H9 (cell line): Measurements from ENCODE around the gene POLK. TPM values are rescaled to one million over a fixed set of nuclear protein-coding genes. Genes with fewer than 3 reads are reported as not detected.

Experiments used
- DNase-seq: peaks from one replicate; pipeline ENCODE4 v3.0.0-alpha.2; 2017
- H2AFZ ChIP-seq: one replicate; pipeline ENCODE4 v1.6.1; 2013; ENCODE audit warnings: mild to moderate bottlenecking, low read length, control low read depth, moderate library complexity
- H2AK5ac ChIP-seq: 2 replicates; pipeline ENCODE4 v1.6.1; 2013; ENCODE audit warnings: low read length, control low read depth, mixed read lengths; ENCODE audit not compliant: insufficient read length
- H2BK120ac ChIP-seq: one replicate; pipeline ENCODE4 v1.6.1; 2013; ENCODE audit warnings: low read depth, mild to moderate bottlenecking, low read length, control low read depth, inconsistent platforms; ENCODE audit not compliant: poor library complexity, severe bottlenecking
- H2BK12ac ChIP-seq: 2 replicates; pipeline ENCODE4 v1.6.1; 2013; ENCODE audit warnings: low read length, control low read depth, mixed read lengths, low read depth; ENCODE audit not compliant: insufficient read length
- H2BK15ac ChIP-seq: 2 replicates; pipeline ENCODE4 v1.6.1; 2013; ENCODE audit warnings: low read depth, low read length, control low read depth
- H2BK20ac ChIP-seq: one replicate; pipeline ENCODE4 v1.6.1; 2013; ENCODE audit warnings: low read depth, mild to moderate bottlenecking, low read length, control low read depth, inconsistent platforms; ENCODE audit not compliant: poor library complexity, severe bottlenecking
- H2BK5ac ChIP-seq: 2 replicates; pipeline ENCODE4 v1.6.1; 2013; ENCODE audit warnings: low read length, control low read depth, mixed read lengths; ENCODE audit not compliant: insufficient read length
- H3K14ac ChIP-seq: 2 replicates; pipeline ENCODE4 v1.6.1; 2013; ENCODE audit warnings: low read length, control low read depth; ENCODE audit not compliant: insufficient read depth
- H3K18ac ChIP-seq: 2 replicates; pipeline ENCODE4 v1.6.1; 2013; ENCODE audit warnings: low read depth, mild to moderate bottlenecking, mixed read lengths, low read length, control low read depth; ENCODE audit not compliant: insufficient read length
- H3K23ac ChIP-seq: 2 replicates; pipeline ENCODE4 v1.6.1; 2013; ENCODE audit warnings: low read length, control low read depth, mixed read lengths, low read depth; ENCODE audit not compliant: insufficient read length
- H3K23me2 ChIP-seq: 2 replicates; pipeline ENCODE4 v1.6.1; 2013; ENCODE audit warnings: low read depth, mild to moderate bottlenecking, mixed read lengths, low read length, control low read depth; ENCODE audit not compliant: insufficient read length, poor library complexity, severe bottlenecking
- H3K27ac ChIP-seq: 2 replicates; pipeline ENCODE4 v1.5.1; 2013; ENCODE audit warnings: low read length, control low read depth, mixed read lengths, low read depth; ENCODE audit not compliant: insufficient read length
- H3K27me3 ChIP-seq: 2 replicates; pipeline ENCODE4 v1.6.1; 2013; ENCODE audit warnings: low read length, control low read depth, inconsistent platforms; ENCODE audit not compliant: insufficient read depth
- H3K4ac ChIP-seq: 2 replicates; pipeline ENCODE4 v1.6.1; 2013; ENCODE audit warnings: low read depth, mild to moderate bottlenecking, control low read depth, inconsistent platforms, low read length, moderate library complexity
- H3K4me1 ChIP-seq: 2 replicates; pipeline ENCODE4 v1.6.1; 2013; ENCODE audit warnings: low read length, control low read depth, inconsistent platforms; ENCODE audit not compliant: insufficient read depth
- H3K4me2 ChIP-seq: 2 replicates; pipeline ENCODE4 v1.6.1; 2013; ENCODE audit warnings: low read length, control low read depth, mixed read lengths; ENCODE audit not compliant: insufficient read length, insufficient read depth
- H3K56ac ChIP-seq: 2 replicates; pipeline ENCODE4 v1.6.1; 2013; ENCODE audit warnings: low read depth, mild to moderate bottlenecking, mixed read lengths, low read length, control low read depth; ENCODE audit not compliant: insufficient read length
- H3K79me1 ChIP-seq: 2 replicates; pipeline ENCODE4 v1.6.1; 2013; ENCODE audit warnings: low read depth, mild to moderate bottlenecking, moderate library complexity, low read length, control low read depth, inconsistent platforms; ENCODE audit not compliant: insufficient read depth, poor library complexity, severe bottlenecking
- H3K79me2 ChIP-seq: 2 replicates; pipeline ENCODE4 v1.6.1; 2013; ENCODE audit warnings: low read length, control low read depth, inconsistent platforms; ENCODE audit not compliant: insufficient read depth
- H3K9ac ChIP-seq: 2 replicates; pipeline ENCODE4 v1.6.1; 2013; ENCODE audit warnings: low read length, control low read depth, mixed read lengths; ENCODE audit not compliant: insufficient read length; ENCODE audit errors: extremely low read depth
- H3K9me3 ChIP-seq: one replicate; pipeline ENCODE4 v1.6.1; 2013; ENCODE audit warnings: low read depth, low read length, inconsistent platforms; ENCODE audit not compliant: control insufficient read depth
- H3T11ph ChIP-seq: one replicate; pipeline ENCODE4 v1.6.1; 2013; ENCODE audit warnings: mild to moderate bottlenecking, low read length, control low read depth, inconsistent platforms
- H4K20me1 ChIP-seq: one replicate; pipeline ENCODE4 v1.6.1; 2013; ENCODE audit not compliant: control insufficient read depth, insufficient read length, insufficient read depth
- H4K5ac ChIP-seq: 2 replicates; pipeline ENCODE4 v1.6.1; 2013; ENCODE audit warnings: low read depth, mild to moderate bottlenecking, mixed read lengths, low read length, control low read depth; ENCODE audit not compliant: insufficient read length
- H4K8ac ChIP-seq: replicated peaks from 2 replicates; pipeline ENCODE4 v1.6.1; 2013; ENCODE audit warnings: low read length, control low read depth, mixed read lengths, low read depth; ENCODE audit not compliant: insufficient read length
- H4K91ac ChIP-seq: 2 replicates; pipeline ENCODE4 v1.6.1; 2013; ENCODE audit warnings: low read depth, mild to moderate bottlenecking, moderate library complexity, mixed read lengths, low read length, control low read depth; ENCODE audit not compliant: insufficient read length
- H3K27ac Mint-ChIP-seq, 3 experiments: 2 replicates in 2 of 3; 3 replicates in 1 of 3; pipeline ENCODE4 v1.8.0; 2020 to 2021; ENCODE audit warnings: mixed read lengths in 3 of 3, mild to moderate bottlenecking in 1 of 3, moderate library complexity in 1 of 3
- H3K27me3 Mint-ChIP-seq: 2 replicates; pipeline ENCODE4 v1.8.0; 2021; ENCODE audit warnings: low read depth, mild to moderate bottlenecking, moderate library complexity, mixed read lengths
- H3K36me3 Mint-ChIP-seq, 3 experiments: 2 replicates in 2 of 3; 3 replicates in 1 of 3; pipeline ENCODE4 v1.8.0; 2020 to 2021; ENCODE audit warnings: low read depth in 3 of 3, mixed read lengths in 3 of 3; ENCODE audit not compliant: insufficient read depth in 1 of 3
- H3K4me1 Mint-ChIP-seq, 2 experiments: 2 replicates each; pipeline ENCODE4 v1.8.0; 2020; ENCODE audit warnings: mixed read lengths in 2 of 2
- H3K4me3 Mint-ChIP-seq, 2 experiments: 2 replicates in 1 of 2; 3 replicates in 1 of 2; pipeline ENCODE4 v1.8.0; 2020 to 2021; ENCODE audit warnings: mild to moderate bottlenecking in 2 of 2, mixed read lengths in 2 of 2, moderate library complexity in 1 of 2
- H3K9me3 Mint-ChIP-seq, 2 experiments: 2 replicates in 1 of 2; 3 replicates in 1 of 2; pipeline ENCODE4 v1.8.0; 2020; ENCODE audit warnings: mild to moderate bottlenecking in 2 of 2, mixed read lengths in 2 of 2, moderate library complexity in 1 of 2
- CTCF ChIP-seq: fragments of 200-600 bp; sonication (generic); conservative IDR thresholded peaks from 3 replicates; pipeline ENCODE4 v1.8.0; 2021; ENCODE audit warnings: antibody characterized with exemption, mild to moderate bottlenecking
- WGBS: extraction: QIAGEN DNeasy Blood & Tissue Kit; methylation state at CpG from one replicate; pipeline ENCODE4 v1.1.7; 2013; ENCODE audit warnings: missing lambda C conversion rate, low lambda C conversion rate, mixed read lengths; ENCODE audit not compliant: insufficient read length; ENCODE audit errors: extremely low coverage; 5-methylcytosine and 5-hydroxymethylcytosine counted together
- total RNA-seq: library from RNA; stranded (reverse); gene quantifications from 2 replicates; pipeline ENCODE4 v1.2.1, GENCODE V29; 2021

The POLK gene
- total RNA-seq, 1 experiment from 2014 or later, result 7.6 TPM

- Histone ChIP-seq H3K27ac (no peak overlapping the region), H3K18ac (no peak overlapping the region), H4K5ac (no peak overlapping the region), H4K20me1 (no peaks in the 10 kb centered on the region), H4K8ac (no peak overlapping the region), H2AK5ac (no peak overlapping the region), H2BK12ac (no peak overlapping the region), H2BK20ac (no peak overlapping the region), H3T11ph (no peak overlapping the region), H2BK15ac (no peak overlapping the region), H3K9me3 (no peaks in the 10 kb centered on the region), H3K23ac (no peak overlapping the region), H4K91ac (no peak overlapping the region), H3K56ac (no peak overlapping the region), H3K79me2 (no peaks in the 10 kb centered on the region), H3K4me1 (no peaks in the 10 kb centered on the region), H2BK120ac (no peak overlapping the region), H3K4me2 (no peak overlapping the region), H3K79me1 (no peaks in the 10 kb centered on the region), H3K23me2 (no peaks in the 10 kb centered on the region), H3K9ac (no peak overlapping the region), H3K14ac (no peak overlapping the region), H2BK5ac (no peak overlapping the region), H3K27me3 (no peaks in the 10 kb centered on the region), H2AFZ (no peak overlapping the region), H3K4ac (no peak overlapping the region)
- DNase-seq, result no peak
- Mint-ChIP-seq H3K27ac (no peak overlapping the region), H3K4me3 (no peak overlapping the region), H3K27me3 (no peaks in the 10 kb centered on the region), H3K4me1 (no peaks in the 10 kb centered on the region), H3K36me3 (peaks cover 0 to 3% (median 0%) of the 10 kb centered on the region in 3 experiments; a peak in 1 of 7 replicates), H3K9me3 (no peaks in the 10 kb centered on the region)
- WGBS, result no CpG with 5 or more reads among the region's 3 CpGs
- TF ChIP-seq CTCF, result no peak
Measured at GRCh38 chr5:75551471-75551870, 39.8 kb downstream of the POLK start.
